Measurements from ENCODE around the gene IFNA8. TPM values are rescaled to one million over a fixed set of nuclear protein-coding genes. Genes with fewer than 3 reads are reported as not detected.
"Not testable (repeated sequence)": the region's sequence is repeated elsewhere in the genome, so short reads cannot be mapped to it uniquely, and the experiment has no call there.

Gene IFNA8
- total RNA-seq, 1 donor from 2014 or later, result not detected

GRCh38 chr9:21429191-21429590 is 20.3 kb downstream of the IFNA8 start:
- DNase-seq, result no peak

- DNase-seq, result no peak
These were observed 23.9 kb downstream of the IFNA8 start for GRCh38 chr9:21432672-21433425.

- DNase-seq, result no peak
These were observed 25.5 kb downstream of the IFNA8 start for GRCh38 chr9:21434202-21435014.

GRCh38 chr9:21435015-21435383 is 26.1 kb downstream of the IFNA8 start:
- DNase-seq, result not testable (repeated sequence)

- no peak for DNase-seq
These were observed 31.2 kb downstream of the IFNA8 start, which contains the start of gene IFNA1 for GRCh38 chr9:21440139-21440538. Gene IFNA1, plus strand, starts transcription at chr9:21440439. Its CDS starts 69 bp downstream, at chr9:21440508.

- DNase-seq, result no peak
These were observed 35.1 kb downstream of the IFNA8 start for GRCh38 chr9:21443849-21444625.

GRCh38 chr9:21449312-21449711 is 40.4 kb downstream of the IFNA8 start:
- not testable (repeated sequence) for DNase-seq

GRCh38 chr9:21450733-21451394 is 41.9 kb downstream of the IFNA8 start:
- no peak for DNase-seq

GRCh38 chr9:21452681-21453080 is 43.8 kb downstream of the IFNA8 start:
- no peak for DNase-seq

GRCh38 chr9:21454149-21454548 is 45.2 kb downstream of the IFNA8 start:
- DNase-seq, result no peak

- no peak for DNase-seq
These were observed 46.4 kb downstream of the IFNA8 start for GRCh38 chr9:21455320-21455719.

Other genes starting within 250 kb of the IFNA8 start
- not detected for gene IFNA21, start 242.5 kb upstream of the IFNA8 start, total RNA-seq
- gene IFNA4, start 221.5 kb upstream of the IFNA8 start, total RNA-seq, result not detected
- not detected for gene IFNA7, start 206.9 kb upstream of the IFNA8 start, total RNA-seq
- gene IFNA10, start 202.0 kb upstream of the IFNA8 start, total RNA-seq, result not detected
- gene IFNA16, start 191.8 kb upstream of the IFNA8 start, total RNA-seq, result not detected
- gene IFNA17, start 180.9 kb upstream of the IFNA8 start, total RNA-seq, result not detected
- not detected for gene IFNA14, start 169.1 kb upstream of the IFNA8 start, total RNA-seq
- gene IFNA5, start 103.8 kb upstream of the IFNA8 start, total RNA-seq, result not detected
- 81.4 TPM for gene KLHL9, start 73.7 kb upstream of the IFNA8 start, total RNA-seq
- not detected for gene IFNA6, start 58.2 kb upstream of the IFNA8 start, total RNA-seq
- not detected for gene IFNA13, start 41.1 kb upstream of the IFNA8 start, total RNA-seq
- gene IFNA2, start 23.7 kb upstream of the IFNA8 start, total RNA-seq, result not detected
- not detected for gene IFNA1, start 31.3 kb downstream of the IFNA8 start, total RNA-seq
- gene IFNE, start 73.2 kb downstream of the IFNA8 start, total RNA-seq, result not detected